SK-N-SH (cell line): Measurements from ENCODE around the gene MRPL36.

Experiments used
- CTCF ChIP-seq: fragments of 200-600 bp; sonication (generic); IDR thresholded peaks from 2 replicates; pipeline ENCODE4 v1.6.1; 2017; ENCODE audit warnings: antibody characterized with exemption, mild to moderate bottlenecking, moderate library complexity
- EP300 ChIP-seq, 2 experiments: IDR thresholded peaks; 2 replicates each; pipeline versions ENCODE4 v1.4.0 to v1.6.1; 2012; ENCODE audit warnings: borderline replicate concordance in 1 of 2, low read depth in 1 of 2, low read length in 1 of 2
- EZH2phosphoT487 ChIP-seq: fragments of 200-600 bp; sonication (generic); IDR thresholded peaks from 2 replicates; pipeline ENCODE4 v1.6.1; 2017; ENCODE audit warnings: low read depth, mixed run types, mild to moderate bottlenecking, antibody characterized with exemption, moderate library complexity, borderline replicate concordance
- JUND ChIP-seq: IDR thresholded peaks from 2 replicates; pipeline ENCODE4 v1.4.0; 2012
- PBX3 ChIP-seq: IDR thresholded peaks from 2 replicates; pipeline ENCODE4; 2012
- TF ChIP-seq, protein P1 (sequence below): IDR thresholded peaks from 2 replicates; pipeline ENCODE4 v1.6.1; 2012; ENCODE audit warnings: mild to moderate bottlenecking, low read depth, low read length, moderate library complexity

DNA sequence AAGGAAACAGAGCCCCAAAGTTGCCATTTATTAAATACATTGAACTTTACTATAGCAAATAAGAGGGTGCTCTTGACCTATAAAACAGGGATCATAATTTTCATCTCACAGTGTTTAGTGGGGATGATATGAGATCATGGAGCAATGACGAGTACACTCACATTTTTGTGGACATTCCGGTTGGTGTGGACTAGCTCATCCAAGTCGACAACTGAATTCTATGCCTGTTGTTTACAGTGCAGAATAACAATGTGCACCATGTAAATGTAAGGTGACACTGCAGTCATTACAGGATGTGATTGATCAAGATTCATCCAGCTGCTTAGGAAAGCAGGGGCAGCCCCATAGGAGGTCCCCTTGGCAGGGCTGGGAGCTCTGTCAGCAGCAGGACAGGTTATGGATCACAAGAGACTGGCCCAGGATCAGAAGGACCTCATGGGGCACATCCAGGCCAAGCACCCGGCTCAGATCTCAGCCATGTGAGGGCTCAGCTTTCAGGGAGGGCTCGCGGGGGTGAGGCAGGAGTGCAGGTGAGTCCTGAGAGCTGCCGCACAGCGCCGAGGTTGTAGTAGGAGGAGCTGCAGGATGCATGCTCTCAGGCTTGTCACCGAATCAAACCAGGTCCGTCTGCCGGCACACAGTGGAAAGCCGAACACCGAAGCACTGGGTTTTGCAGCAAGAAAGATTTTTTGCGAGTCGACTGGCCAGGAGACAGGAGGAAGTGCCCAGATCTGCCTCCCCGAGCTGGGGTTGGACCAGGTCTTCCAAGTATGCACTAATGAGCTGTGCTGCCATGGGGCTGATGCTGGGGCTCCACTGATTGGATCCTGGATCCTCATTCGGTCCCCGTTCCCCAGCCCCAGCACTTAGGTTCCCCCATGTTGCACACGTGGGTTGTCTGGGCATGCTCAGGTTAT lies 28.2 kb downstream of the MRPL36 start:
- TF ChIP-seq CTCF: no peak
- TF ChIP-seq, protein P1, sequence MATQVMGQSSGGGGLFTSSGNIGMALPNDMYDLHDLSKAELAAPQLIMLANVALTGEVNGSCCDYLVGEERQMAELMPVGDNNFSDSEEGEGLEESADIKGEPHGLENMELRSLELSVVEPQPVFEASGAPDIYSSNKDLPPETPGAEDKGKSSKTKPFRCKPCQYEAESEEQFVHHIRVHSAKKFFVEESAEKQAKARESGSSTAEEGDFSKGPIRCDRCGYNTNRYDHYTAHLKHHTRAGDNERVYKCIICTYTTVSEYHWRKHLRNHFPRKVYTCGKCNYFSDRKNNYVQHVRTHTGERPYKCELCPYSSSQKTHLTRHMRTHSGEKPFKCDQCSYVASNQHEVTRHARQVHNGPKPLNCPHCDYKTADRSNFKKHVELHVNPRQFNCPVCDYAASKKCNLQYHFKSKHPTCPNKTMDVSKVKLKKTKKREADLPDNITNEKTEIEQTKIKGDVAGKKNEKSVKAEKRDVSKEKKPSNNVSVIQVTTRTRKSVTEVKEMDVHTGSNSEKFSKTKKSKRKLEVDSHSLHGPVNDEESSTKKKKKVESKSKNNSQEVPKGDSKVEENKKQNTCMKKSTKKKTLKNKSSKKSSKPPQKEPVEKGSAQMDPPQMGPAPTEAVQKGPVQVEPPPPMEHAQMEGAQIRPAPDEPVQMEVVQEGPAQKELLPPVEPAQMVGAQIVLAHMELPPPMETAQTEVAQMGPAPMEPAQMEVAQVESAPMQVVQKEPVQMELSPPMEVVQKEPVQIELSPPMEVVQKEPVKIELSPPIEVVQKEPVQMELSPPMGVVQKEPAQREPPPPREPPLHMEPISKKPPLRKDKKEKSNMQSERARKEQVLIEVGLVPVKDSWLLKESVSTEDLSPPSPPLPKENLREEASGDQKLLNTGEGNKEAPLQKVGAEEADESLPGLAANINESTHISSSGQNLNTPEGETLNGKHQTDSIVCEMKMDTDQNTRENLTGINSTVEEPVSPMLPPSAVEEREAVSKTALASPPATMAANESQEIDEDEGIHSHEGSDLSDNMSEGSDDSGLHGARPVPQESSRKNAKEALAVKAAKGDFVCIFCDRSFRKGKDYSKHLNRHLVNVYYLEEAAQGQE: no peak
- TF ChIP-seq PBX3: no peak
- TF ChIP-seq EZH2phosphoT487: no peak
- no peak for TF ChIP-seq EP300 (IDR thresholded peaks at IDR 0.05; ENCODE audit: borderline replicate concordance in 1 of 2, low read depth in 1 of 2, low read length in 1 of 2)
- TF ChIP-seq JUND: no peak
